ENCODE measurements around the gene B4GALT5.
"Not testable (repeated sequence)": the region's sequence is repeated elsewhere in the genome, so short reads cannot be mapped to it uniquely, and the experiment has no call there.

Gene B4GALT5

GRCh38 chr20:49727894-49728885, 14.5 kb upstream of the B4GALT5 start:
- DNase-seq: no peak

- DNase-seq: no peak
Measured at GRCh38 chr20:49727478-49727877, 13.8 kb upstream of the B4GALT5 start.

GRCh38 chr20:49725694-49726093, 12.0 kb upstream of the B4GALT5 start:
- DNase-seq: no peak

- DNase-seq: not testable (repeated sequence)
Measured at GRCh38 chr20:49725224-49725606, 11.5 kb upstream of the B4GALT5 start.

GRCh38 chr20:49724408-49725223, 10.9 kb upstream of the B4GALT5 start:
- peak; percentile 49 for DNase-seq

GRCh38 chr20:49723758-49724157, 10.1 kb upstream of the B4GALT5 start:
- DNase-seq: not testable (repeated sequence)

GRCh38 chr20:49721326-49721725, 7.6 kb upstream of the B4GALT5 start:
- DNase-seq: not testable (repeated sequence)

GRCh38 chr20:49715466-49715865, 1.8 kb upstream of the B4GALT5 start:
- DNase-seq: no peak

- no peak for DNase-seq
Measured at GRCh38 chr20:49712996-49713752, 504 bp downstream of the B4GALT5 start.

GRCh38 chr20:49712646-49712995, 1.1 kb downstream of the B4GALT5 start:
- DNase-seq: peak; percentile 17

GRCh38 chr20:49712118-49712517, 1.6 kb downstream of the B4GALT5 start:
- no peak for DNase-seq

- no peak for DNase-seq
Measured at GRCh38 chr20:49711667-49711987, 2.1 kb downstream of the B4GALT5 start.

GRCh38 chr20:49710971-49711666, 2.6 kb downstream of the B4GALT5 start:
- no peak for DNase-seq

- DNase-seq: no peak
Measured at GRCh38 chr20:49707118-49707517, 6.6 kb downstream of the B4GALT5 start.

GRCh38 chr20:49706630-49707091, 7.0 kb downstream of the B4GALT5 start:
- no peak for DNase-seq

- not testable (repeated sequence) for DNase-seq
Measured at GRCh38 chr20:49705893-49706292, 7.8 kb downstream of the B4GALT5 start.

- peak; percentile 38 for DNase-seq
Measured at GRCh38 chr20:49705358-49705757, 8.3 kb downstream of the B4GALT5 start.

- DNase-seq: peak; percentile 57
Measured at GRCh38 chr20:49704932-49705336, 8.7 kb downstream of the B4GALT5 start.

GRCh38 chr20:49701916-49702315, 11.8 kb downstream of the B4GALT5 start:
- no peak for DNase-seq

- no peak for DNase-seq
Measured at GRCh38 chr20:49701241-49701790, 12.4 kb downstream of the B4GALT5 start.

- no peak for DNase-seq
Measured at GRCh38 chr20:49700411-49701185, 13.1 kb downstream of the B4GALT5 start.

Data from RPMI8226 (cell line).